Measurements from ENCODE around the gene TOLLIP.

GRCh38 chr11:1341928-1342524 is 32.6 kb upstream of the TOLLIP start:
- TF ChIP-seq CTCF (IDR thresholded peaks at IDR 0.05): no peak
- no peak for TF ChIP-seq POLR2A (IDR thresholded peaks at IDR 0.05)

Measured in right lobe of liver (tissue), 4 donors.